GM12873 (cell line): ENCODE data around the gene PLA2R1.

ENCODE experiments used
- CTCF ChIP-seq: IDR thresholded peaks from 2 replicates; pipeline ENCODE4 v1.5.1; 2012; ENCODE audit warnings: low read depth, mild to moderate bottlenecking, moderate library complexity, low read length, control low read depth; ENCODE audit not compliant: insufficient read depth; ENCODE audit errors: missing control alignments

PLA2R1 gene

GRCh38 chr2:159907909-159908308 is 154.5 kb downstream of the PLA2R1 start:
- no peak for TF ChIP-seq CTCF

GRCh38 chr2:159905926-159906714 is 156.3 kb downstream of the PLA2R1 start:
- TF ChIP-seq CTCF = no peak

GRCh38 chr2:159904959-159905305 is 157.5 kb downstream of the PLA2R1 start:
- no peak for TF ChIP-seq CTCF

GRCh38 chr2:159904127-159904958 is 158.1 kb downstream of the PLA2R1 start, which contains the start of gene LY75:
Gene LY75 (minus strand): TSS chr2:159904756.
- TF ChIP-seq CTCF = no peak

GRCh38 chr2:159903443-159904126 is 158.8 kb downstream of the PLA2R1 start:
- TF ChIP-seq CTCF = no peak

- no peak for TF ChIP-seq CTCF
These were observed 159.7 kb downstream of the PLA2R1 start for GRCh38 chr2:159902722-159903121.

- no peak for TF ChIP-seq CTCF
These were observed 162.1 kb downstream of the PLA2R1 start for GRCh38 chr2:159900343-159900742.
